ENCODE data around the gene GPN1.

GRCh38 chr2:27672723-27673486, 44.1 kb downstream of the GPN1 start:
- no peak for TF ChIP-seq TAF1 (IDR thresholded peaks at IDR 0.05; ENCODE audit: borderline replicate concordance, low read depth, low read length)
- TF ChIP-seq POLR2AphosphoS5 (IDR thresholded peaks at IDR 0.05; ENCODE audit: low read depth, low read length): no peak
- TF ChIP-seq POLR2A (IDR thresholded peaks at IDR 0.05; ENCODE audit: low read depth, low read length): no peak
